Subcutaneous abdominal adipose tissue (tissue), 5 donors: ENCODE results near the gene LYPD1.

Source experiments
- H3K27ac ChIP-seq: one replicate; pipeline ENCODE4 v1.7.0; 2013; ENCODE audit warnings: low read depth, mild to moderate bottlenecking, inconsistent platforms, low read length, moderate library complexity
- H3K27me3 ChIP-seq, 5 donors: one replicate each; pipeline ENCODE4 v1.7.0; 2013; ENCODE audit warnings: low read length in 5 of 5, inconsistent platforms in 1 of 5; ENCODE audit not compliant: control insufficient read depth in 5 of 5, insufficient read depth in 4 of 5
- H3K36me3 ChIP-seq, 5 donors: one replicate each; pipeline ENCODE4 v1.7.0; 2013; ENCODE audit warnings: low read length in 5 of 5; ENCODE audit not compliant: control insufficient read depth in 5 of 5, insufficient read depth in 5 of 5
- H3K4me1 ChIP-seq, 5 donors: one replicate each; pipeline ENCODE4 v1.7.0; 2013; ENCODE audit warnings: low read length in 5 of 5, mild to moderate bottlenecking in 3 of 5, moderate library complexity in 1 of 5; ENCODE audit not compliant: control insufficient read depth in 5 of 5, insufficient read depth in 5 of 5
- H3K4me3 ChIP-seq, 5 donors: one replicate each; pipeline ENCODE4 v1.7.0; 2013; ENCODE audit warnings: low read length in 5 of 5, low read depth in 1 of 5
- H3K9ac ChIP-seq, 5 donors: one replicate each; pipeline ENCODE4 v1.7.0; 2013; ENCODE audit warnings: low read length in 5 of 5, mild to moderate bottlenecking in 4 of 5, moderate library complexity in 3 of 5
- H3K9me3 ChIP-seq, 5 donors: one replicate each; pipeline ENCODE4 v1.7.0; 2013; ENCODE audit warnings: low read length in 5 of 5; ENCODE audit not compliant: control insufficient read depth in 5 of 5
- donor health status: healthy.
- donor health status: healthy.
- donor health status: healthy.
- donor health status: healthy.
- donor health status: healthy.

The LYPD1 gene

DNA sequence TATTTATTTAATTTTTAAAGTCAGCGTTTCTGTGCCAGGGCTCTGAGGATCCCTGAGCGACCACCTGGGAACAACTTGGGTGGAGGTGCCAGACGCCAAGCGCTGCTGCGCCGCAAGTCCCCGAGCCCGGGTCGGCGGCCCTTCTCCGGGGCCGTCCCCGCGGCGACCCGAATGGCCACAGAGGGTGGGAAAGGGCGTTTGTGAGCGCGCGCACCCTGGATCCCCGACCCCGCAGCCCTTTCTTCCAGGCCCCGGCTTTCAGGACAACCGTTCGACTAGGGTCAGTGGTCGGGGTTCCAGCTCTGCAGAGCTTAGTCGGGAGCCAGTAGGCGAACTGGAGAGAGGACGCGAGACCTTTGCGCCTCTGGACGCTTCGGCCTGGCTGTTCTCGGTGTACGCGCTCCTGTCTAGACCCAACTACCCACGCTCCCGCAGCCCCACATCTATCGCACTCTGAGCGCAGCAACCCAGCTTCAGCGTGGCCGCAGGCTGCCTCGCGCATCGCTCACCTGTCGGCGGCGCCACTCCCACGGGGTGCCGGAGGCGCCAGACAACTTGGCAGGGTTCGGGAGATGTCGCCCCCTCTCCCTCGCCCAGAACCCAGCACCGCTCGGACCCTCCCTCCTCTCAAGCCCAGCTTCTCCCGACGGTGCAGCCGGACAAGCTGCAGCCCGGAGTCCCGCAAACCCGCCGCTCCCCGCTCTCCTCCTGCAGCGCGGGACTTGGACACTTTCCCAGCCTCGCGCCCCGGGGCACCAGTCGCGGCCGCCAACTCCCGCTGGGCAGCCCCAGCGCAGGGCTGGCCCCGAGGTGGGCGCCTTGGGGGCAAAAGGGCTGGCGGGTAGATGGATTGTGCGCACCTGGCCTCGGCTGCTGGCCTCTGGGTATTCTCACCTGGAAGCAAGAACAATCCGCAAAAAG lies 758 bp downstream of the LYPD1 start:
- peaks cover 0 to 32% (median 27%) of the 10 kb centered on the region in 5 donors for H3K4me1 ChIP-seq
- H3K27me3 ChIP-seq: peaks cover 28 to 45% (median 34%) of the 10 kb centered on the region in 5 donors
- H3K27ac ChIP-seq: no peak overlapping the region
- H3K4me3 ChIP-seq: peak overlapping the region in 4 of 5 donors; percentile 56 to 82 (median 62)
- H3K9me3 ChIP-seq: no peaks in the 10 kb centered on the region
- H3K9ac ChIP-seq: no peak overlapping the region
- no peaks in the 10 kb centered on the region for H3K36me3 ChIP-seq

DNA sequence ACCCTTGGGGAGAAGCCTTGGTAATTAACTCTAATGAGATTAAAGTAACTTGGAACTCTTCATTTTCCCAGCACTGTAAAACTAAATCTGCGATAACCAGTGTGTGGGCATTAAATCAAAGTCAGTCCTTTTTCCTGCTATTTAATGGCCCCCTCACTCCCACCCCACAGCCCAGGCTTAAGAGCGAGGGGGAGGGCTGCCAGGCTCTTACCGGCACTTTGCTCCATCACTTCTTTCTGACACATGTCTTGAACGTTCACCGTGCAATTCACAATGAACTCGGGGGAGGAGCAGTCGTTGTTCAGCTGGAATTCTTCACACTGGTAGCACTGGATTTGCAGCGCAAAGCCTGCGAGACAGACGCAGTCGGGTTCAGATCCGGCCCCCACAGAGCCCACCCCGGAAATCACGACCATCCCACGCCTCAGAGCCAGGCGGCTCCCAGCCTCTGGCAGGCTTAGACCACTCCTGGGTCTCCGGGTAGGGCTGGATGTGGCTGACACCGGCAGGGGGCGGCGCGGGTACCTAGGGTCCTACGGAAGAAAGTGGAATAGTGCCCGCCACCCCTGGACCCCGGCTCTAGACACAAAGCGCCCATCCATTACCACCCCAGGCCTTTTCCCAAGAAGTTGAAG lies 1.7 kb downstream of the LYPD1 start:
- Histone ChIP-seq H3K9me3 (no peaks in the 10 kb centered on the region), H3K4me1 (peaks cover 0 to 32% (median 27%) of the 10 kb centered on the region in 5 donors), H3K27ac (no peak overlapping the region), H3K27me3 (peaks cover 28 to 45% (median 34%) of the 10 kb centered on the region in 5 donors), H3K36me3 (no peaks in the 10 kb centered on the region), H3K9ac (no peak overlapping the region), H3K4me3 (no peak overlapping the region)

DNA sequence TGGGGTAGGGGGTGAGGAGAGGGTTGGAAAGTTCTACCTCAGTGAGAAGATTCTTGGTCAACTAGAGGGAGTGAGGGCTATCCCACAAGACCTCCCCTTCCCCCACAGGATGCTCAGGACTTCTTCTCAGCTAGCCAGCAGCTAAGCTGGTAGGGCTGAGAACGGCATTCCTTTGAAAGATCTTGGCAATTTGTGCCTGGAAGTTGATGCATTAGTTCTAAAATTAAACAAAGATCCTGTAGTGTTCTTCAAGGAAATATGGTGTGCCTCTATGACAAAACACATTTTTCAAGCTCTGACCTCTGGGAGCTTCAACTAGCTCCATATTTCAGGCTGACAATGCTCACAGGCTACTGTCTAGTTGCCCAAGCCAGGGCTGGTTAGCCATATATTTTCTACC lies 2.3 kb downstream of the LYPD1 start:
- H3K27me3 ChIP-seq: peaks cover 28 to 45% (median 34%) of the 10 kb centered on the region in 5 donors
- H3K9ac ChIP-seq: no peak overlapping the region
- H3K4me1 ChIP-seq: peaks cover 0 to 32% (median 27%) of the 10 kb centered on the region in 5 donors
- no peaks in the 10 kb centered on the region for H3K36me3 ChIP-seq
- H3K4me3 ChIP-seq: no peak overlapping the region
- H3K27ac ChIP-seq: no peak overlapping the region
- H3K9me3 ChIP-seq: no peaks in the 10 kb centered on the region

GRCh38 chr2:132665401-132666140 lies 4.4 kb downstream of the LYPD1 start:
- no peaks in the 10 kb centered on the region for H3K9me3 ChIP-seq
- no peak overlapping the region for H3K9ac ChIP-seq
- no peak overlapping the region for H3K27ac ChIP-seq
- peaks cover 0 to 24% (median 19%) of the 10 kb centered on the region in 5 donors for H3K4me1 ChIP-seq
- no peak overlapping the region for H3K4me3 ChIP-seq
- no peaks in the 10 kb centered on the region for H3K36me3 ChIP-seq
- peaks cover 21 to 39% (median 28%) of the 10 kb centered on the region in 5 donors for H3K27me3 ChIP-seq

DNA sequence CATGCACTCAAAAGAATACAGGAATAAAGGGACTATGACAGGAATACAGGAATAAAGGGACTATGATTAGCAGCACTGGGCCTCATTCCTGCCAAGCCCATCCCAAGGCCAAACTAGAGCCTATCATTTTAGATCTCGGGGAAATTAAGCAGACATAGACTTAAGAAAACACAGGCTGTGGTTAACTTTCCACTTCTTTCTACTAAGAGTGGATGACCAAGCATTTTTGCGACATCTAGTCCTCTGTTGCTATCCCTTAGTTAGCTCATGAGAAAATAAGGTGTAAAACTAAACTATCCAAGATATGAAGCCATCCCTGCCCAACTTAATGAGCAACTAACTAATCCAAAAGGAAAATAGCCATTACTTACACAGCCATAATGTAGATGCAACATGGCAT lies 5.9 kb downstream of the LYPD1 start:
- Histone ChIP-seq H3K36me3 (no peaks in the 10 kb centered on the region), H3K9ac (no peak overlapping the region), H3K4me3 (no peak overlapping the region), H3K4me1 (peaks cover 0 to 10% (median 4%) of the 10 kb centered on the region in 5 donors), H3K9me3 (no peaks in the 10 kb centered on the region), H3K27me3 (peaks cover 8 to 25% (median 17%) of the 10 kb centered on the region in 5 donors), H3K27ac (no peak overlapping the region)

DNA sequence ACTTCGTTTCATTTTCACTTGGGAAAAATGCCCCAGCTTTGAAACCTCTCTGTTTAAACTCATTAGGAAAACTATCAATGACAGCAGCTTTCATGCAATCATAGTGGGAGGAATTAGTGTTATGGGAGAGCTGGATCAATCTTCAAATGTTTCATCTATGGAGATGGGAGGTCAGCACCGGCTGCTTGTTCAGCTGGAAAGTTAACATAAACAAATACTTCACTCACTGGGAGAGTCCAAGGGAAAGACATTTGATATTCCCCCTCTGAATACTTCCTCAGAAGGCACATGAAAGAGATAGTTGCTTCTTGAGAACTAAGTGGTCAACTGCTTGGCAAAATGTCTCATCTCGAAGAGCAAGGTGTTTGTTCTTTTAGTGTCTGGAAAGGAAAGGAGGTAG lies 7.3 kb downstream of the LYPD1 start:
- H3K4me3 ChIP-seq: no peak overlapping the region
- H3K9me3 ChIP-seq: no peaks in the 10 kb centered on the region
- no peak overlapping the region for H3K27ac ChIP-seq
- H3K27me3 ChIP-seq: peaks cover 0 to 11% (median 4%) of the 10 kb centered on the region in 5 donors
- no peaks in the 10 kb centered on the region for H3K36me3 ChIP-seq
- no peaks in the 10 kb centered on the region for H3K4me1 ChIP-seq
- H3K9ac ChIP-seq: no peak overlapping the region

DNA sequence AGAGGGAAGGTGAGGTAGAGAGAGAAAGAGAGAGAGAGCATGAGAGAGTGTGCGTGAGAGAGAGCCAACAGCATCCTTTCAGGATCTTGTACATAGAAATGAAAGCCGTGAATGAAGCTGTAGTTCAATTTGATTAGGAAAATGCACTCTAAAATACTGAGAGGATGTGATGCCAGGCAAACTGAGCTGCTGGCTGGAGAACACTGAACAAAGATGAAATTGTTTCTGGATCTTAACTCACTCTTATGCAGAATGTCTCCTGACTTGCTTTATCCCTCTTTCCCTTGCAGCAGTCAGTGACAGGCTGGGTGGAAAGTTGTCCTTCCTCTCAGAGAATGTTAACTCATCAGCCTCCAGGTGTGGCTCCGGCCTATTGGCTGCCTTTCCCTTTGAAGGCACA lies 10.7 kb downstream of the LYPD1 start:
- Histone ChIP-seq H3K9me3 (no peaks in the 10 kb centered on the region), H3K4me1 (peaks cover 0 to 3% (median 0%) of the 10 kb centered on the region in 5 donors), H3K27ac (no peak overlapping the region), H3K9ac (no peak overlapping the region), H3K4me3 (no peak overlapping the region), H3K36me3 (no peaks in the 10 kb centered on the region), H3K27me3 (peaks cover 0 to 3% (median 0%) of the 10 kb centered on the region in 5 donors)

DNA sequence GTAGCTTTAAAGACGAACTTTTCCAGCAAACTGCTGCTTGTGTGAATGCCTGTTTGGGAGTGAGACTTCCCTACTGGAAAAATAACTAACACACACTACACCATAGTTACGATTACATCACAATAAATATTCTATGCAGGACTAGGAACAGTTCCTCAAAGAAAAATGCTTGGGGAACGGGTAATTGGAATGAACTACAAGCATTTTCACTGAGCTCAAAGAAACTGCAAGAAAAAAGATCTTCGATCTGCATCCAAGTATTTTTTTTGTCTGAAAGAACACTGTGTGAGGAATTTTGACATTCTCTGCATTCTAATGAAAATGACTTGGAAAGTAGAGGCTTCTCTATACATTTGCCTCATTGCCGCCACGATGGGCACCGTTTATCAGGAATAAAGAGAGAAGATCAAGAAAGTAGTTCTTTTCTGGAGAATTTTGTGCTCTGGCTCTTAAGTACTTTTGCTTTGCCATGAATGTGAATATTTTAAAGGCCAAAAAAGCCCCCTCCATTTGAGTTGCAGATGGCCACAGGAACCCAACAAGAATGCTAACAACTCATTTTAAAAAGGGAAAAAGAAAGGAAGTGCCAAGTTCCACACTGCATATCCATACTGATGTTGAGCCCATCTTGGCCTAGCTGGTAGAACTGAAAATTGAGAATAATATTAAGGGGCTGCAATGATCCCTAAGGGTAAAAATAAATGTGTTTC lies 13.6 kb downstream of the LYPD1 start:
- peaks cover 0 to 3% (median 0%) of the 10 kb centered on the region in 5 donors for H3K4me1 ChIP-seq
- no peak overlapping the region for H3K9ac ChIP-seq
- H3K9me3 ChIP-seq: no peaks in the 10 kb centered on the region
- peaks cover 0 to 3% (median 0%) of the 10 kb centered on the region in 5 donors for H3K27me3 ChIP-seq
- no peaks in the 10 kb centered on the region for H3K36me3 ChIP-seq
- no peak overlapping the region for H3K27ac ChIP-seq
- H3K4me3 ChIP-seq: no peak overlapping the region

DNA sequence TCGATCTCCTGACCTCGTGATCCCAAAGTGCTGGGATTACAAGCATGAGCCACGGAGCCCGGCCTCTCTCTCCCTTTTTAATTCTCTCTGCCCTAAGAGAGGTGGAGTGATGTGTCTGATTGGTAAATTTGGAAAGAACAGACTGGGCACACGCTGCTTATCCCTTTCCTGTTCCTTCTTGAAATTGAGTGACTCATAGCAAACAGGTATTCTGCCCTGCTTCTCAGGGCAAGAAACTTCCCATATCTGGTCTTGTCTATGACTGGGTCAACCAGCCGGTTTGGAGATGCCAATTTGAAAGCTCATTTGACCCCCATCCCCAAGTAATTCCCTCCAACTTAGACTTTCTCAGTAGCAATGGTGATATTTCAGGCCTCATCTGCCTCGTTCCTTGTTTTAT lies 15.0 kb downstream of the LYPD1 start:
- Histone ChIP-seq H3K27ac (no peak overlapping the region), H3K27me3 (peaks cover 0 to 2% (median 0%) of the 10 kb centered on the region in 5 donors), H3K36me3 (no peaks in the 10 kb centered on the region), H3K9me3 (no peaks in the 10 kb centered on the region), H3K4me1 (peaks cover 0 to 3% (median 0%) of the 10 kb centered on the region in 5 donors), H3K4me3 (no peak overlapping the region), H3K9ac (no peak overlapping the region)
